GM18858 (cell line): ENCODE measurements around the gene NCF4.

Source experiments
- ATAC-seq: cut with Tn5 transposase; IDR thresholded peaks from one replicate; pipeline ENCODE4 v1.9.1; 2021; ENCODE audit not compliant: unreplicated experiment

Gene NCF4

DNA sequence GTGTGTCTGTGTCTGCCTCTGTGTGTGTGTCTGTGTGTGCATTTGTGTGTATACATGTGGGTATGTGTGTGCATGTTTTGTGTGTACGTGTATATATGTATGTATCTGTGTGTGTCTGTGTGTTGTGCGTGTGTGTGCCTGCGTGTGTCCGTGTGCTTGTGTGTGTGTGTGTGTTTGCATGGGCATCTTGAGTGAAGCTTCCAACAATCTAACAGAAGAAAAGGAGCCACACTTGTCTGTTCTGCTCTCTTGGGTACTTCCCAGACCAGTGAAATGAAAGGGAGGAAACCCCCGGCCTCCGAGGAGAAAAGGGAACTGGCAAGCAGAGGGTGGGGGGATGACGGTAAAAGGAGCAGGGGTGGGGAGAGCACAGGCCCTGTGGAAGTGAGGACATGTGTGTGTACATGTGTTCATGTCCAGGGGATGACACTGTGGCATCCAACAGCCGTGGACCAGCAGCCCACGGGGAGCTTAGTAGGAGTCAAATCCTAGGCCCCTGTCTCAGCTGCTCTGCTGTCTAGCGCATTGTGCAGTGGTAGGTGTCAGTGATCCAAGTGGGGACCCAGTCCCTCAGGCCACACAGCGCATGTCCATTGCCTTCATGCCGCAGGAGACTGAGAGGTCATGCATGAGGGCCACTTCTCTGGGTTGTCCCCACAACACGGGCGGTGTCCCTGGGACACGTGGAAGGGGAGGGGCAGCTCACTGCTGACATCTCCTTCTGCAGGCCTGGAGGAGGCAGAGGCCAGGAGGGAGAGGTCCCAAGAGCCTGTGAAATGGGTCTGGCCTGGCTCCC lies 60.7 kb downstream of the NCF4 start:
- ATAC-seq, result no peak

GRCh38 chr22:36922105-36922608 lies 61.4 kb downstream of the NCF4 start:
- ATAC-seq, result no peak

DNA sequence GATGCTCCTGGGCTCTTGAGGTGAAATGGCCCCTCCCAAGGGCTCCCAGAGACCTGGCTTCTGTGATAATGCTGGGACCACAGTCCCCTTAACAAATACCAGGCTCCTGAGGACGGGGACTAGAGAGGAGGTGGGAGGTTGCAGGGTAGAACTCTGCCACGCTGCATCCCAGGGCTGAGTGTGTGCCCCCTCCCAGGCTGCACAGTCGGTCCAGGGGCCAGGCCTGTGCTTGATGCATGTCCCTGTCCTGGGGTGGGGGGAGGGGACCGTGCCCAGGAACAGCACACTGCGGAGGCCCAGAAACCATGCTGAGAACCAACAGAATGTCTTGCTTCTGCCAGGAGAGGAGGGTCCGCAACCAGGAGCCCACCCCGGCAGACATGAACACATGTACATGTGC lies 61.9 kb downstream of the NCF4 start:
- ATAC-seq, result no peak

DNA sequence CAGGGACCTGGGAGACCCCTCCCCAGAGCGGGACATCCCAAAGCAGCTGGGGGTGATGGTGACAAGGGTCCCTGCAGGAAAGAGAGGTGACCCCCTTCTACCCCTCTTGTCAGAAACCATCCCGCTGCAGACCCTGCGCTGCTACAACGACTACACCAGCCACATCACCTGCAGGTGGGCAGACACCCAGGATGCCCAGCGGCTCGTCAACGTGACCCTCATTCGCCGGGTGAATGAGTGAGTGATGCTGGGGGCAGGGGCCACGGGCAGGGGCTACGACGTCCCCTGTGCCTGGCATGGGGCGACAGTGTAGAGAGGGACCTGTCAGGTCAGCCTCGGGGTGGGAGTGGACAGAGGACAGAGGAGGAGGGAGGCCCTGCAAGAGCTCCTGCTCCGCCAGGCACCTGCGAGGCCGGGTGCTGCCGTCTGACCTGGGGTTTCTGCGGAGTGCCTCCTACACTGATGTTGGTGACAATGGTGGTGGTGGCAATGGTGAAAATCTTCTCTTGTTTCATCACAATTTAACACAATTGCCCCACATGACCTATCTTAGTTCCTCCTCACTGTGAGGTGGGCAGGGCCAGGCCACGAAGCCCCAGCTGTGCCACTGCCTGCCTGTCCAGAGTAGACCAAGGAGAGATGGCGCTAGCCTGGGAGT lies 62.5 kb downstream of the NCF4 start:
- ATAC-seq, result no peak

- ATAC-seq, result no peak
Measured at GRCh38 chr22:36924151-36924698, 63.4 kb downstream of the NCF4 start.

- ATAC-seq, result no peak
Measured at GRCh38 chr22:36925388-36926290, 64.8 kb downstream of the NCF4 start.

- ATAC-seq, result no peak
Measured at GRCh38 chr22:36926309-36926708, 65.5 kb downstream of the NCF4 start.

DNA sequence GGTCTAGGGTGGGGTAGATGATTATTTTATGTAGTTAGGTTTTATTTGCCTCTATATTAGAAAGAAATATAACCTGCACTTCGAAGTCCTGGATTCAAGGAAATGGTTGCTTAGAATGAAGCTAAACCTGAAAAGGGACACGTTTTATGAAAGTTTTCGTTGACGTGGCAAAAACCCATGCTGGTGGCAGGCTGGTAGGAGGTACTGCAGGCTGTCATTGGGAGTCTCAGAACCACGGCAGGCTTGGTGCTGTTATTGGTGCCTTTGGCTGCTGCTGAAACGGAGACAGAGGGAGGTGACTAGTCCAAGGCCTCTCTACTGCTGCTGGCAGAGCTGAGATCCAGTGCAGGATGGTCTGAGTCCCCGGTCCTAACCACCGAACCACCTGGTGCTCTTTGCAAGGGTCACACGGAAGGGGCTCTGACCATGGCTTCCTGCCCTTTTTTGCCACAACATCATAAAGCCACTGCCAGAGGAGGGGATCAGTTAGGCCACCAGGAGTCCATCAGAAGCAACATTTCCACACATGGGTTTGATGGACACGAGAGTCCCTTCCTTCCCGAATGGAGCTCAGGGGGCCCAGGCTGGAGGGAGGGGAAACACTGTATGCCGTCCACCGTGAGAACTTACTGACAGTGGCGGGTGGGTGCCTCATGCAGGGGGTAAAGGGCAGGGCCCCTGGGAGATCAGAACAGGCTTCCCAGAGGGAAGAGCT lies 66.1 kb downstream of the NCF4 start:
- no peak for ATAC-seq
